ENCODE measurements around the gene POLR3GL. TPM values are rescaled to one million over a fixed set of nuclear protein-coding genes. Genes with fewer than 3 reads are reported as not detected.

POLR3GL gene
- total RNA-seq, 1 experiment from 2014 or later: 2.9 TPM

DNA sequence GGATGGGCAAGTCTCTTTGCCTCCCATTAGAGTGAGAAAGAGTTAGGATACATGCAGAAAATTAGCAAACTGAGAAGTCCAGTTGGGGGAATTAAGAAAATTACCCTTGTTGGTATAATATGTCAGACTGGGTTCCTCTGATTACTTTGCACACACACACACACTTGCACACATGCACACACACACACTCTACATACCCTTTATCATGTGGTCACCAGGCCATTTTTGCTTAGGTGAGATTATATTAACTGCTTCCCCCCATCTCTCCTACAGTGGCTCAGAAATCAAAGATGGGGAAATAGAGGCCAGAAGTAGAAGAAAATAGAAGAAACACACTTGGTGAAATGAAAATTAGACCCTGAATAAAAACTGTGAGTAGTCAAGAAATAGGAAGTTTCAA is 5.8 kb upstream of the POLR3GL start:
- TF ChIP-seq, protein P1, sequence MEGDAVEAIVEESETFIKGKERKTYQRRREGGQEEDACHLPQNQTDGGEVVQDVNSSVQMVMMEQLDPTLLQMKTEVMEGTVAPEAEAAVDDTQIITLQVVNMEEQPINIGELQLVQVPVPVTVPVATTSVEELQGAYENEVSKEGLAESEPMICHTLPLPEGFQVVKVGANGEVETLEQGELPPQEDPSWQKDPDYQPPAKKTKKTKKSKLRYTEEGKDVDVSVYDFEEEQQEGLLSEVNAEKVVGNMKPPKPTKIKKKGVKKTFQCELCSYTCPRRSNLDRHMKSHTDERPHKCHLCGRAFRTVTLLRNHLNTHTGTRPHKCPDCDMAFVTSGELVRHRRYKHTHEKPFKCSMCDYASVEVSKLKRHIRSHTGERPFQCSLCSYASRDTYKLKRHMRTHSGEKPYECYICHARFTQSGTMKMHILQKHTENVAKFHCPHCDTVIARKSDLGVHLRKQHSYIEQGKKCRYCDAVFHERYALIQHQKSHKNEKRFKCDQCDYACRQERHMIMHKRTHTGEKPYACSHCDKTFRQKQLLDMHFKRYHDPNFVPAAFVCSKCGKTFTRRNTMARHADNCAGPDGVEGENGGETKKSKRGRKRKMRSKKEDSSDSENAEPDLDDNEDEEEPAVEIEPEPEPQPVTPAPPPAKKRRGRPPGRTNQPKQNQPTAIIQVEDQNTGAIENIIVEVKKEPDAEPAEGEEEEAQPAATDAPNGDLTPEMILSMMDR (IDR thresholded peaks at IDR 0.05; ENCODE audit: insufficient read depth in 1 of 2, low read depth in 1 of 2, low read length in 1 of 2, severe bottlenecking in 1 of 2, unreplicated experiment in 1 of 2): no peak
- H3K9me3 ChIP-seq: no peaks in the 10 kb centered on the region
- ChIA-PET POLR2A (interaction anchor here (1.1 to 2.4 kb wide), 3 partner anchors 32 to 99 kb away, joined by 3 to 14 read pairs (median 7); partner anchors contain the start of genes PIAS3 and RBM8A), CTCF (interaction anchor here (0.6 to 2.1 kb wide), 5 partner anchors 11 to 79 kb away, joined by 3 to 15 read pairs (median 3); partner anchors contain the start of gene RBM8A)
- Mint-ChIP-seq H3K9me3 (ENCODE audit: unreplicated experiment) (no peaks in the 10 kb centered on the region), H3K4me1 (ENCODE audit: low read depth, unreplicated experiment) (peaks cover 29% of the 10 kb centered on the region), H3K4me3 (ENCODE audit: unreplicated experiment) (no peak overlapping the region), H3K27ac (ENCODE audit: unreplicated experiment) (no peak overlapping the region), H3K36me3 (ENCODE audit: insufficient read depth, unreplicated experiment) (no peaks in the 10 kb centered on the region), H3K27me3 (ENCODE audit: insufficient read depth, unreplicated experiment) (peaks cover 15% of the 10 kb centered on the region)
- no peak for DNase-seq
- no peak overlapping the region for H3K4me3 ChIP-seq (ENCODE audit: low read depth, low read length)
- no peaks in the 10 kb centered on the region for H3K36me3 ChIP-seq (ENCODE audit: control insufficient read depth, insufficient read depth, low read length)
- intact Hi-C loops (cut with micrococcal nuclease; ENCODE audit: unreplicated experiment): no loop called here
- BruUV-seq (replicated peaks): no TSS peak
- peaks cover 31% of the 10 kb centered on the region for H3K4me1 ChIP-seq
- H3K27me3 ChIP-seq (replicated peaks; ENCODE audit: control insufficient read depth, insufficient read depth, low read length): no peaks in the 10 kb centered on the region; the same call in 1 of the 2 replicates

DNA sequence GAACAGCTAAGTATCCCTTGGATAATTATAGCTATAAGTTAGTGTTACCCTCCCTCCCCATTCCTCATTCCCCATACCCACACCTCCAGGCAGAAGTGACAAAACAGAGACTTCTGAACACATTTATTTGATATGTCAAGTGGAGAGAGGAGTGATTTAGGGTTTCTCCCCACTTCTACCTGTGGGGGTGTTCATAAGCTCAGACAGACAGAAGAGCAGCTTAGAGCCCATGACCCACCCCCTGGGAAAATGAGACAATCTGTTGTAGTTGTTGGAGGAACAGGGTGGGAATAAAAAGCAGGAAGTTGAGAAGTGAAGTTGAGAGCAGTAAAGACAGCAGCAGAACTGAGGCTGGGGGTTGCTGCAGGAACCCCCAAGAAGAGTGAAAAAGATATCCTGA is 5.2 kb upstream of the POLR3GL start:
- POLR2A ChIA-PET: interaction anchor here (2.4 kb wide), 1 partner anchor 32 kb away, joined by 14 read pairs; the partner anchor contains the start of gene RBM8A
- Mint-ChIP-seq H3K4me3 (ENCODE audit: unreplicated experiment) (peak overlapping the region; percentile 14), H3K9me3 (ENCODE audit: unreplicated experiment) (no peaks in the 10 kb centered on the region), H3K27me3 (ENCODE audit: insufficient read depth, unreplicated experiment) (peaks cover 15% of the 10 kb centered on the region), H3K27ac (ENCODE audit: unreplicated experiment) (no peak overlapping the region), H3K4me1 (ENCODE audit: low read depth, unreplicated experiment) (peaks cover 29% of the 10 kb centered on the region), H3K36me3 (ENCODE audit: insufficient read depth, unreplicated experiment) (no peaks in the 10 kb centered on the region)
- TF ChIP-seq, protein P1 (IDR thresholded peaks at IDR 0.05; ENCODE audit: insufficient read depth in 1 of 2, low read depth in 1 of 2, low read length in 1 of 2, severe bottlenecking in 1 of 2, unreplicated experiment in 1 of 2): no peak
- CTCF ChIA-PET: no interaction called here
- H3K4me3 ChIP-seq (ENCODE audit: low read depth, low read length): no peak overlapping the region
- no peaks in the 10 kb centered on the region for H3K36me3 ChIP-seq (ENCODE audit: control insufficient read depth, insufficient read depth, low read length)
- H3K4me1 ChIP-seq: peaks cover 35% of the 10 kb centered on the region
- H3K9me3 ChIP-seq: no peaks in the 10 kb centered on the region
- BruUV-seq (replicated peaks): no TSS peak
- no peaks in the 10 kb centered on the region; the same call in 1 of the 2 replicates for H3K27me3 ChIP-seq (replicated peaks; ENCODE audit: control insufficient read depth, insufficient read depth, low read length)
- intact Hi-C loops (cut with micrococcal nuclease; ENCODE audit: unreplicated experiment): no loop called here
- DNase-seq: no peak

DNA sequence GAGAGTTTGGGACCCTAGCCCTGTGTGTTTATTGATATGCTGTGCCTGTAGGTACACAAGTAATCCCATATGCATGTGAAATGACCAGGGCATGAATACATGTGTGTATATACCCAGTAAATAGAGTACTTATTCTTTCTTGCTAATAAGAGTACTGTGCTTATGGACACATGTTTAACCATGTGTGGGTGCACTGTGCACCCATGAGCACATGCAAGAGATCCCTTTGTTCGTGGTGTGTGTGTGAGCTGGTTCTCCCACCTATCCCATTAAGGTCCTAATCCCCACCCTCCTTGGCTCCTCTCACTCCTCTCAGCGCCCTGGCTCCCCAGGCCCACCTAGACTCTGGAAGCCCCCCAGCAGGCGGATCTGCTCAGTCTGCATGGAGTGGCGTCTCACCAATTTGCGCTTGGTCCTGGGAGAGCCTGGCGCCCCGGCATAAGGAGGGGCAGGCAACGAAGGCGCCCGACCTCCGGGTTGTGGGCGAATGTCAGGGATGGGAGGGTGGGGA is 4.5 kb upstream of the POLR3GL start:
- H3K4me1 Mint-ChIP-seq (ENCODE audit: low read depth, unreplicated experiment): peaks cover 29% of the 10 kb centered on the region
- H3K4me1 ChIP-seq: peaks cover 28% of the 10 kb centered on the region

More for the DNA sequence above, 4.5 kb upstream of the POLR3GL start:
- TF ChIP-seq, protein P1 (IDR thresholded peaks at IDR 0.05; ENCODE audit: insufficient read depth in 1 of 2, low read depth in 1 of 2, low read length in 1 of 2, severe bottlenecking in 1 of 2, unreplicated experiment in 1 of 2): no peak
- CTCF ChIA-PET: interaction anchor here (0.8 kb wide), 1 partner anchor 41 kb away, joined by 3 read pairs; no protein-coding TSS in a partner anchor
- intact Hi-C loops (cut with micrococcal nuclease; ENCODE audit: unreplicated experiment): loop anchor here (2.0 to 5.0 kb wide), 3 partner anchors 52 to 77 kb away; no protein-coding TSS in a partner anchor
- no TSS peak for BruUV-seq (replicated peaks)
- H3K9me3 ChIP-seq: no peaks in the 10 kb centered on the region
- peak overlapping the region; percentile 40; the same call in 1 of the 2 replicates for H3K4me3 ChIP-seq (ENCODE audit: low read depth, low read length)
- POLR2A ChIA-PET: no interaction called here
- DNase-seq: no peak
- no peaks in the 10 kb centered on the region for H3K36me3 ChIP-seq (ENCODE audit: control insufficient read depth, insufficient read depth, low read length)
- Mint-ChIP-seq H3K27ac (ENCODE audit: unreplicated experiment) (no peak overlapping the region), H3K9me3 (ENCODE audit: unreplicated experiment) (no peaks in the 10 kb centered on the region), H3K4me3 (ENCODE audit: unreplicated experiment) (no peak overlapping the region), H3K36me3 (ENCODE audit: insufficient read depth, unreplicated experiment) (no peaks in the 10 kb centered on the region), H3K27me3 (ENCODE audit: insufficient read depth, unreplicated experiment) (peaks cover 15% of the 10 kb centered on the region)
- H3K27me3 ChIP-seq (replicated peaks; ENCODE audit: control insufficient read depth, insufficient read depth, low read length): no peaks in the 10 kb centered on the region; the same call in 1 of the 2 replicates
